ENCODE results near the gene MRNIP. TPM values are rescaled to one million over a fixed set of nuclear protein-coding genes. Genes with fewer than 3 reads are reported as not detected.
"Not testable (repeated sequence)": the region's sequence is repeated elsewhere in the genome, so short reads cannot be mapped to it uniquely, and the experiment has no call there.

The MRNIP gene
- total RNA-seq, 3 donors from 2014 or later, result 14.9 to 16.1 (median 16.0) TPM

DNA sequence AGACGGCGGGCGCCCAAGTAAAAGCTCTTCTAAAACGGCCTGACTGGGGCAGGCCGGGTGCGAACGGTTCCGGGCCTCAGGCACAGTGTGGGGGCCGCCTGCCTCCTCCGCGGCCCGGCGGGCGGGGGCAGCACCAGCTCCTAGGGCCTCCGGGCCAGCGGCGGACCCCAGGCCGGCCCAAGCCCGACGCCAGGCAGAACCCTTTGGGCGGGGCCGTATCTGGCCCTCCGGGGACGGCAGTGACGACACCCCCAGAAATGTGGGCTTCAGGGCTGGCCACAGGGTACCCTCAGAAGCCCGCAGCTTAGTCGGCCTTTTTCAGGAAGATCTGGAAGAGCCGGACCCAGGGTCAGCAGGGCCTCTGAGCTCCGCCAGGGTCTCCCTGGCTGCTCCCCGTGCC, 60.9 kb downstream of the MRNIP start:
- no peak overlapping the region for H3K4me3 Mint-ChIP-seq
- H3K4me1 Mint-ChIP-seq (ENCODE audit: low read depth), result peaks cover 37% of the 10 kb centered on the region
- no peaks in the 10 kb centered on the region for H3K27me3 Mint-ChIP-seq (ENCODE audit: low read depth)
- ATAC-seq (no peak), DNase-seq (no peak)
- peaks cover 10% of the 10 kb centered on the region for H3K36me3 Mint-ChIP-seq (ENCODE audit: insufficient read depth)
- no peaks in the 10 kb centered on the region for H3K9me3 Mint-ChIP-seq

DNA sequence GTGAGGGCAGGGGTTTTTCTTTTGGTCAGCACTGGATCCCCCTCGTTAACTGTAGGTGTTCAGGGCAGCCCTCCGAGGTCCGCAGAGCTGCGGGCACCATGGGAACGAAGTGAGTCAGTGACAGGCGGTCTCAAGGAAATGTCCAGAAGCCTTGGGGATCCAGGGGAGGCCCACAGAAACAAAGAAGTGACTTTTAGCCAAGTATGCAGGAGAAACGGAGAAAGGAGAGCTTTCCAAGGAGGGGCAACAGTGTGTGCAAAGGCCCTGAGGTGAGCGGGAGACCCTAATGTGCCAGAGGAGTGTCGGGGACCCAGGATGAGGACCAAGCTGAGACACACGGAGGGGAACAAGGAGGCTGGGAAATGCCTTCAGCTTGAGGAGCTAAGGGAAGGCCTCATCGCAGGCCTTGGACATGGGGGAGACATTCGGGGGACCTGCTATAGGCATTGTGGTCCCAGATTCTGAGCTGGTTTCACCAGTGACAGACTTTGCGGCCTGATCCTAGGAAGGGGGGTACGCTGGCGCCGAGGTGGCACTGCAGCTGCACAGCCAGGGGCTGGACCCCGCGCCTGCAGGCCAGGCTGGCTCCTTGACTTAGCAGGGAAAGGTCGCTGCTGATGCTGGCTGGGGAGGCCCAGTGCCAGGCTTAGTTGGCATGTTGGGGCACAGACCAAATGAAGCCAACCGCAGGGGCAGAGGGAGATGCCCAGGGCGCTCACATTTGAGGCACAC, 61.6 kb downstream of the MRNIP start:
- peaks cover 10% of the 10 kb centered on the region for H3K36me3 Mint-ChIP-seq (ENCODE audit: insufficient read depth)
- H3K4me3 Mint-ChIP-seq, result peak overlapping the region; percentile 56
- DNase-seq (no peak), ATAC-seq (no peak)
- H3K27me3 Mint-ChIP-seq (ENCODE audit: low read depth), result no peaks in the 10 kb centered on the region
- H3K4me1 Mint-ChIP-seq (ENCODE audit: low read depth), result peaks cover 31% of the 10 kb centered on the region
- H3K9me3 Mint-ChIP-seq, result no peaks in the 10 kb centered on the region

DNA sequence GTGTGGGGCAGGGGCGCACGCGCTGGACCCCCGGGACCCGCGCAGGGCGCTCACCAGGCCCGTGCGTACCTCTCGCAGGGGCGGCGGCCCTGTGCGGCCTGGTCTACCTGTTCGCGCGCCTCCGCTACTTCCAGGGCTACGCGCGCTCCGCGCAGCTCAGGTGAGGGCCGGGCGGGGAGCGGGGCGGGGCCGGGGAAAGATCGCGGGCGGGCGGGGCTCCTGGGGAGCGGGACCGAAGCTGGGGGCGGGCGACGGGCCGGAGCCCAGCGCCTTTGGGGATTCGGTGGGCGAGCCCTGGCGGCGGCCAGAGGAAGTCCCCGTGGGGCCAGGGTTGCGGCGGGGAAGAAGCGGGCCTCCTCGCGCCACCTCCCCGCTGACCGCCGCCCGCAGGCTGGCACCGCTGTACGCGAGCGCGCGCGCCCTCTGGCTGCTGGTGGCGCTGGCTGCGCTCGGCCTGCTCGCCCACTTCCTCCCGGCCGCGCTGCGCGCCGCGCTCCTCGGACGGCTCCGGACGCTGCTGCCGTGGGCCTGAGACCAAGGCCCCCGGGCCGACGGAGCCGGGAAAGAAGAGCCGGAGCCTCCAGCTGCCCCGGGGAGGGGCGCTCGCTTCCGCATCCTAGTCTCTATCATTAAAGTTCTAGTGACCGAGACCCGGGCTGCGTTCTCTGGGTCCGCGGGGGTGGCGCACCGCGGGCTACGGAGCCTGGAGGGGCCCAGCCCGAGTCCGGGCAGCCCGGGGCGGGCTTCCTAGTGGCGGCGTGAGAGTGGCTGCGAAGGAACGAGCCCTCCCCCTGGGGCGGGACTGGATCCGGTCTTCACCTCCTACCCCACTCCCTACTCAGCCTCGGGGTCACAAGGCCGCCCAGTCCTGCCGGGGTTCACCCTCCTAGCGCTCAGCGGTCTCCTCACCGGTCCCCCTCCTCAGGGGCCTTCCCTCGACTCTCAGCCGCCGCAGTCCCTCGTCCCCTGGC, 62.5 kb downstream of the MRNIP start:
- DNase-seq (peak; percentile 62), ATAC-seq (peak; percentile 74 to 78)
- Mint-ChIP-seq H3K4me3 (peak overlapping the region; percentile 56), H3K27me3 (ENCODE audit: low read depth) (no peaks in the 10 kb centered on the region), H3K9me3 (no peaks in the 10 kb centered on the region), H3K4me1 (ENCODE audit: low read depth) (peaks cover 27% of the 10 kb centered on the region), H3K36me3 (ENCODE audit: insufficient read depth) (peaks cover 8% of the 10 kb centered on the region)

DNA sequence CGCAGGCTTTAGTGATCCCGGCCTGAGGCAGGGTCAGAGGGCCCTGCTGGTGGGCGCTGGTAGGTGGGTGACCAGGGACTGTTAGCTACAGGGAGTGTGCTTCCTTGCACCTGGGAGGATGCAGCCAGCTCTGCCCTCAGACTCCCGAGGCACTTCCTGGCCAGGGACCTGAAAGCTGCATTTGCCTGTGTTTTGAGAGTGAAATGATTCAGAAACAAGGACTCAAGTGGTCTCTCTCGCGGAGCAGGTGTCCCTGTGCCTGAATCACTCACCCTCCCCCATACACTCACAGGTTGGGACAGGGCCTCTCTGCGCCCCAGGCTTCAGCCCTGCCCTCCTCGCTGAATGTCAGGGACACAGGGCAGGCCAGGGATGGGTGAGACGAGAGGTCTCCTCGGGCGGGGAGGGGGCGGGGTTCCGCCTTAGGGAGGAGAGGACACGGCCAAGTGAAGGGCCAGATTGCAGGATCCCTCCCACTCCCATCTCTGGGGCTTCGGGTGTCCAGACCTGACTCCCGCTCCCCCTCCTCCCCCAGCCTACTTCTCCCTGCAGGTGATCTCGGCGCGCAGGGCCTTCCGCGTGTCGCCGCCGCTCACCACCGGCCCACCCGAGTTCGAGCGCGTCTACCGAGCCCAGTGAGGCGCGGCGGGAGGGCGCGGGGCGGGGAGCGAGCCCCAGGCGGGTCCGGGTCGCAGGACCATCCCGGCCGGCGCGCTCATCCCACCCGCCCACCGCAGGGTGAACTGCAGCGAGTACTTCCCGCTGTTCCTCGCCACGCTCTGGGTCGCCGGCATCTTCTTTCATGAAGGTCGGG, 63.4 kb downstream of the MRNIP start:
- H3K36me3 Mint-ChIP-seq (ENCODE audit: insufficient read depth), result peaks cover 8% of the 10 kb centered on the region
- H3K4me1 Mint-ChIP-seq (ENCODE audit: low read depth), result peaks cover 27% of the 10 kb centered on the region
- peak overlapping the region; percentile 50 for H3K4me3 Mint-ChIP-seq
- ATAC-seq (peak; percentile 4 to 5), DNase-seq (no peak)
- no peaks in the 10 kb centered on the region for H3K27me3 Mint-ChIP-seq (ENCODE audit: low read depth)
- H3K9me3 Mint-ChIP-seq, result no peaks in the 10 kb centered on the region

DNA sequence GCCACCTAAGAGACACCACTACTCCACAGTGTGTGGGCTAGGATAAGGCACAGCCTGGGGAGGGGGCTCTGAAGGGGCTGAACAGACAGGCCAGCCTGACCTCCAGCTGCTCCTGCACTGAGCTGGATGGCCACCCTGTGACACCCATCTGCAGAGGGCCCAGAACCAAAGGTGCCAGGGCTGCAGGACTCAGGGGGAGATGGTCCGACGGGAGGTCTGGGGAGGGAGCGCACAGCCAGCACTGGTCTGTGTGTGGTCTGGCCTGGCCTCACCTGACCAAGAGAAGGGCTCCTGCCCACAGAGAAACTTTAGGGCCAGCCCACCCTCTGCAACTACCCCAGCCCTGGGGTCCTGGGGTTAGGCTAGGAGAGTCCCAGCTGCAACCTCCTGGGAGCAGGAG, 64.0 kb downstream of the MRNIP start:
- DNase-seq (no peak), ATAC-seq (no peak)
- no peaks in the 10 kb centered on the region for H3K27me3 Mint-ChIP-seq (ENCODE audit: low read depth)
- H3K9me3 Mint-ChIP-seq, result no peaks in the 10 kb centered on the region
- peak overlapping the region; percentile 50 for H3K4me3 Mint-ChIP-seq
- H3K4me1 Mint-ChIP-seq (ENCODE audit: low read depth), result peaks cover 27% of the 10 kb centered on the region
- peaks cover 4% of the 10 kb centered on the region for H3K36me3 Mint-ChIP-seq (ENCODE audit: insufficient read depth)

DNA sequence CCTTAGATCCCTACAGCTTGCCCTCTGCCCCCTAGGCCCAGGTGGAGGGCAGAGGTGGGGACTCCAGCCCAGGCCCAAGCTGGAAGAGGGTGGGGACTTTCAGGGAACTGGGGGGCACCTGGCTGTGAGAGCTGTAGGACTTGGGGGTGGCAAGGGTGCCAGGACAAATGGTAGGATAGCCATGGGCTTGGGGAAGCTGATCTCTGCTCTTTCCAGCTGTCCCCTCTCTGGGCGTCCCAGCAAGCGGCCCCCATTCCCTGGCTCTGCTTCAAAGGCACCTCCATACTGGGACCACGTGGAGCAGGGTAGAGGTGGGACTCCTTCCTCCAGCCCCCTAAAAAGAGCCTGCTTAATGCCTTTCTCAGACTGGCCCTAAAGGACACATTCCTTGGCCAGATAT, 64.4 kb downstream of the MRNIP start:
- Mint-ChIP-seq H3K36me3 (ENCODE audit: insufficient read depth) (peaks cover under 1% of the 10 kb centered on the region), H3K27me3 (ENCODE audit: low read depth) (no peaks in the 10 kb centered on the region), H3K4me3 (no peak overlapping the region), H3K9me3 (no peaks in the 10 kb centered on the region), H3K4me1 (ENCODE audit: low read depth) (peaks cover 27% of the 10 kb centered on the region)
- DNase-seq, result no peak
- ATAC-seq, result no peak

DNA sequence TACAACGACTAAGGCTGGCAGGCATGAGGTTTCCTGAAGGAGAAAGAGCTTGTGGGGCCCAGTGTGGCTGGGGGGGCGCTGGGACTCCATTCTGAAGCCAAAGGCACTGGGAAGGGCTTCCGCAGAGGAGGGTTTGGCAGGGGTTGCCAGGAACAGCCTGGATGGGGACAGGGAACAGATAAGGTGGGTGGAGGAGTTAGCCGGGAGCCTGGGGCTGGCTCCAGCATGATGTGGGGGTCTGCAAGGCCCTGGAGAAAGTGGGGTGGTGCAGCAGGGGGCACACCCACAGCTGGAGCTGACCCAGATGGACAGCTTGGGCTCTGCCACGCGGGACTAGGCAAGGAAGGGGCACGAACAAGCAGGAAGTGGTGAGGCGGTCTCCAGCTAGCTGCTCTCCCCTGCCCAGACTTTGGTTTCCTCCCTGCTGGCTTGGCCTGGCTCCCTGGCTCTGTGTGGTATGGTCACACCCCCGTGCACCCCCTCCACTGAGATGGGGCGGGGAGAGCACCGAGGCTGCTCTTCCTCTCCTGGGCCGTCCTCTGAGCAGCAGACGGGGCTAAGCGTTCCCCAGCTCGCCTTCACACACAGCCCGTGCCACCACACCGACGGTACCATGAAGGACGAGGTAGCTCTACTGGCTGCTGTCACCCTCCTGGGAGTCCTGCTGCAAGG, 65.0 kb downstream of the MRNIP start, which contains the start of gene LTC4S:
Gene LTC4S, plus strand, starts transcription at position 519 of the 672 bp plus-strand sequence. Its CDS starts 95 bp downstream, at position 614.
- Mint-ChIP-seq H3K36me3 (ENCODE audit: insufficient read depth) (no peaks in the 10 kb centered on the region), H3K4me3 (peak within 1 kb of the TSS; percentile 50), H3K4me1 (ENCODE audit: low read depth) (peaks cover 27% of the 10 kb centered on the region), H3K9me3 (no peaks in the 10 kb centered on the region), H3K27me3 (ENCODE audit: low read depth) (no peaks in the 10 kb centered on the region)
- ATAC-seq (peak; percentile 16 to 23), DNase-seq (no peak)

DNA sequence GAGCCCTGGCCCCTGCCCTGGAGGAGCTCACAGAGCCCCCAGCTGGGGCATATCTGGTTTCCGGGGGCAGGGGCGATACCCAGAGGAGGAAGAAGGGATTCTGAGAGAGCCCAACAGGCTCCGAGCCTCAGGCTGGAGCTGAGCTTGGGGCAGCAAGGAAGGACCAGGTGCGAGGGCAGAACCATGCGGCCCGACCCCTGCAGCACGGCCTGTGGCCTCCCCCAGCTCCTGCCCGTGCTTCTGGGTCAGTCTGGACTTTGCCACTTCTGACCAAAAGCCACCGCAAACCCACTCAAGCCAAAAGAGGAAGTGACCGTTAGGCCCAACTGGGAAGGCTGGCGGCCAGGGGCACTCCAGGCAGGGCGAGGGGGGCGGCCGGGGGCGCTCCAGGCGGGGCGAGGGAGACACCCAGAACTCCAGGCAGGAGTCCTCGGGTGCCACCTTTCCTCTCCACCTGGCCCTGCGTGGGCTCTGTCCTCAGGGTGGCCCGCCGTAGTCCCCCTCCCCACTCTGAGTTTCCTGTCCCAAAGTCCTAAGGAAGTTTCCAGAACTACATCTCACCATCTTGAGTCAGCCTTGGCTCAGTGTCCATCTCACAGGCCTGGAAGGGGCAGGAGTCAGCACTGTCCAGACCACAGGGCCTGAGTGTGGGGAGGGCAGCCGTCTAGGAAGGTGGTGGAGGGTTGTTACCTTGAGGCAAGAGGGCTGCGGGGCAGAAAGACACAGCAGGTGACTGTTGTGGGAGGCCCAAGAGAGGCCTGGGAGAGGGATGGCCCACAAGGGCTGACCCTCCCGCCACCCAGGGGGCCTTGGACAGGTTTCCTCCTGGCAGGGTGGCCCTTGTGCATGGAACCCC, 65.8 kb downstream of the MRNIP start:
- ATAC-seq, result no peak
- no peak overlapping the region for H3K4me3 Mint-ChIP-seq
- no peak for DNase-seq

DNA sequence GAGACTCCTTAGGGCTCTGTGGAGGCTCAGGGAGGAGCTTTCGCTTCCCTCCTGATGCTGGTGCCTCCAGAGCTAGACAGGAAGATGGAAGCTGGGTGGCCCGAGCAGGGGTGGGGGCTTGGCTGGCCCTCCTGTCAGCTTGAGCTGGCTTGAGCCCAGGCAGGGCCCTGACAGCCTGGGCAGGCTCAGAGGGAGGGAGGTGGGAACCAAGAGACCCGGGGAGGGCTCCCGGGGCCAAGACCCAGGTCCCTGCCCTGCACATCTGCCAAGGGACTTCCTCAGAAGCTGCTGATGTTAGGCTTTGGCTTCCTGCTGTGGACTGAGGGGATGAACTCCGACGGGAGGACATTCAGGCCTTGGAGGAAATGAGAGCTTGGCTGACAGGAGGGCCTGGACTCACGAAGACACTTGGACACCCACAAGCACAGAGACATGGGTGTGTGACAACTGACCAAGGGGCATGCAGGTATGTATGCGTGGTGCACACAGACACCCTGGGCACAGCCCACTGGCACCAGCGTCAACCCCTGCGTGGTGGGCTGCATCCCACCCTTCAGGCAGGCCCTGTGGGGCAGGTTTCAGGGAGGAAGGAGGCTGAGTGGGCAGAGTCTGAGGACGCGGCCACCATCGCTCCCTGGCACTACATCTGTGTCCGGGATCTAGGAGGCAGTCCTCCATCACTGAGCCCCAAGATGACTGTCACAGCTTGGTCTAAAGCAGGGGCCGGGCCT, 66.6 kb downstream of the MRNIP start:
- no peak for DNase-seq
- H3K9me3 Mint-ChIP-seq, result no peaks in the 10 kb centered on the region
- no peaks in the 10 kb centered on the region for H3K27me3 Mint-ChIP-seq (ENCODE audit: low read depth)
- ATAC-seq, result no peak
- H3K4me1 Mint-ChIP-seq (ENCODE audit: low read depth), result peaks cover 26% of the 10 kb centered on the region
- no peaks in the 10 kb centered on the region for H3K36me3 Mint-ChIP-seq (ENCODE audit: insufficient read depth)
- H3K4me3 Mint-ChIP-seq, result no peak overlapping the region

More for the DNA sequence above, 65.8 kb downstream of the MRNIP start:
- Mint-ChIP-seq H3K36me3 (ENCODE audit: insufficient read depth) (no peaks in the 10 kb centered on the region), H3K4me1 (ENCODE audit: low read depth) (peaks cover 27% of the 10 kb centered on the region), H3K27me3 (ENCODE audit: low read depth) (no peaks in the 10 kb centered on the region), H3K9me3 (no peaks in the 10 kb centered on the region)

DNA sequence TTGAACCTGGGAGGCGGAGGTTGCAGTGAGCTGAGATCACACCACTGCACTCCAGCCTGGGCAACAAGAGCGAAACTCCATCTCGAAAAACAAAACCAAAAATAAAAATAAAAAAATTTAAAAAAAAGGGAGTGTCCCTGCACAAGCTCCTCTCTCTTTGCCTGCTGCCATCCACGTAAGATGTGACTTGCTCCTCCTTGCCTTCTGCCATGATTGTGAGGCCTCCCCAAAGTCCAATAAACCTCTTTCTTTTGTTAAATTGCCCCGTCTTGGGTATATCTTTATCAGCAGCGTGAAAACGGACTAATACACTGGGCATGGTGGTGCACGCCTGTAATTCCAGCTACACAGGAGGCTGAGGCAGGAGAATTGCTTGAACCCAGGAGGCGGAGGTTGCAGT, 69.3 kb downstream of the MRNIP start:
- H3K36me3 Mint-ChIP-seq (ENCODE audit: insufficient read depth); DNase-seq; H3K9me3 Mint-ChIP-seq; H3K27me3 Mint-ChIP-seq (ENCODE audit: low read depth); H3K4me3 Mint-ChIP-seq; ATAC-seq: not testable (repeated sequence)
- peaks cover 12% of the 10 kb centered on the region for H3K4me1 Mint-ChIP-seq (ENCODE audit: low read depth)

DNA sequence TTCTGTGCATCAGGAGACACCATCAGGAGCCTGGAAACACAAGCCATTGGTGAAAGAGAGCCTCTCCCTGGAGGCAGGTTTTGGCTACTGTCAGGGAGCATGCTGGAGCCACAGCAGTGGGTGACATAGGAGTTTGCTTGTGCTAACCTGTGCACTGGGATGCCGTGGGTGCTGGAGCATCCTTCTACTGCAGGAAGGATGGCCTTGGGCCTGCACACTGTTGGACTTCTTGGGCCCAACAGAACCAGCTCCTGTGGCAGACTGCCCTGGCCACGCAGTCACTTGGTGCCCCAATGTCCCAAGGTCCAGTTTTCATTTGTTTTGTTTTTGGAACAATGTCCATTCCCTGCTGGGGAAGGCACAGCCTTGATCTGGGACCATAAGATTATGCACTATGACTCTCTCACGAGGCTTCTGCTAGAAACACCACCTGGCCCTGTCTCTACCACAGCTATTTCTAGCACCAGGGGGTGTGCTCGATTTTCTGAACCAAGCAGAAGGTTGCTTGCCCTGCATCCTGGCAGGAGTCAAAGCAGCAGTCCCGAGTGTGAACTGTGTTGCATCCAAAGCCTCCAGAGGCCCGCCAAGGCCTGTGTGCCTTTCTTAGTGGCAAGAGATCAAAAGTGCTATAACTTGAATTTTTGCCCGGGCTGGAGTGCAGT, 70.3 kb downstream of the MRNIP start:
- peaks cover 3% of the 10 kb centered on the region for H3K4me1 Mint-ChIP-seq (ENCODE audit: low read depth)
- H3K36me3 Mint-ChIP-seq (ENCODE audit: insufficient read depth), result no peaks in the 10 kb centered on the region
- H3K27me3 Mint-ChIP-seq (ENCODE audit: low read depth), result no peaks in the 10 kb centered on the region
- no peaks in the 10 kb centered on the region for H3K9me3 Mint-ChIP-seq
- H3K4me3 Mint-ChIP-seq, result no peak overlapping the region
- ATAC-seq, result no peak
- no peak for DNase-seq

All from activated T-cell treated with anti-CD3 and anti-CD28 coated beads, Interleukin-2, amount 50 U/mL, for 4 hours (primary cell).